Caco-2 (cell line): ENCODE data around the gene OR5AP2. TPM values are rescaled to one million over a fixed set of nuclear protein-coding genes. Genes with fewer than 3 reads are reported as not detected.

Source experiments
- BruUV-seq: library from RNA; stranded (reverse); fragments of 400-500 nt; replicated peaks from 2 replicates; lab custom pipeline; 2021; lab: Mats Ljungman, UMichigan
- CTCF ChIA-PET: fragments of 300-600 bp; sonication (Branson Sonifier 250); formaldehyde crosslinking; loops from one replicate; lab custom pipeline; 2022; ENCODE audit warnings: antibody characterized with exemption; lab: Charles Lee
- POLR2A ChIA-PET: fragments of 300-600 bp; sonication (Branson Sonifier 250); formaldehyde crosslinking; loops from one replicate; lab custom pipeline; 2022; ENCODE audit warnings: antibody characterized with exemption; lab: Charles Lee
- DNase-seq, 2 experiments: peaks; one replicate each; pipeline versions ENCODE4 v3.0.0 to v3.0.0-alpha.2; 2020 to 2022
- H3K27me3 ChIP-seq: replicated peaks from 2 replicates; pipeline ENCODE4 v1.6.0; 2011; ENCODE audit warnings: low read length; ENCODE audit not compliant: control insufficient read depth, insufficient read depth
- H3K36me3 ChIP-seq: 2 replicates; pipeline ENCODE4 v1.5.1; 2011; ENCODE audit warnings: low read length; ENCODE audit not compliant: control insufficient read depth, insufficient read depth
- H3K4me1 ChIP-seq: fragments of 250-450 bp; sonication (Bioruptor Pico); 2 replicates; pipeline ENCODE4 v1.5.1; 2020; ENCODE audit warnings: mild to moderate bottlenecking
- H3K4me3 ChIP-seq: 2 replicates; pipeline ENCODE4 v1.5.1; 2011; ENCODE audit warnings: low read depth, mild to moderate bottlenecking, control low read depth, low read length
- H3K9me3 ChIP-seq: fragments of 250-450 bp; sonication (Bioruptor Pico); 2 replicates; pipeline ENCODE4 v1.5.1; 2020; ENCODE audit warnings: mild to moderate bottlenecking, moderate library complexity
- H3K27ac Mint-ChIP-seq: one replicate; pipeline ENCODE4 v1.8.0; 2022; ENCODE audit warnings: mixed read lengths; ENCODE audit not compliant: unreplicated experiment
- H3K27me3 Mint-ChIP-seq: one replicate; pipeline ENCODE4 v1.8.0; 2022; ENCODE audit warnings: mixed read lengths; ENCODE audit not compliant: insufficient read depth, unreplicated experiment
- H3K36me3 Mint-ChIP-seq: one replicate; pipeline ENCODE4 v1.8.0; 2022; ENCODE audit warnings: mild to moderate bottlenecking, mixed read lengths; ENCODE audit not compliant: insufficient read depth, unreplicated experiment
- H3K4me1 Mint-ChIP-seq: one replicate; pipeline ENCODE4 v1.8.0; 2022; ENCODE audit warnings: low read depth, mixed read lengths; ENCODE audit not compliant: unreplicated experiment
- H3K4me3 Mint-ChIP-seq: one replicate; pipeline ENCODE4 v1.8.0; 2022; ENCODE audit warnings: mild to moderate bottlenecking, moderate library complexity, mixed read lengths; ENCODE audit not compliant: unreplicated experiment
- H3K9me3 Mint-ChIP-seq: one replicate; pipeline ENCODE4 v1.8.0; 2022; ENCODE audit warnings: mixed read lengths; ENCODE audit not compliant: unreplicated experiment
- intact Hi-C: fragments of 100-400 bp; cut with micrococcal nuclease; formaldehyde crosslinking; loops from one replicate; pipeline ENCODE4 v1.10.0; 2022; ENCODE audit not compliant: unreplicated experiment
- total RNA-seq: library from RNA; stranded (reverse); gene quantifications from 2 replicates; pipeline ENCODE4 v1.2.3, GENCODE V29; 2022
- TF ChIP-seq, protein P1 (sequence below), 2 experiments: fragments of 200-600 bp in 1 of 2; IDR thresholded peaks; 1 replicate in 1 of 2; 2 replicates in 1 of 2; pipeline versions ENCODE4 v1.5.1 to v1.8.0; 2011 to 2022; ENCODE audit warnings: antibody characterized with exemption in 1 of 2, control low read depth in 1 of 2, inconsistent platforms in 1 of 2, low read depth in 1 of 2, low read length in 1 of 2, mild to moderate bottlenecking in 1 of 2, moderate library complexity in 1 of 2; ENCODE audit not compliant: insufficient read depth in 1 of 2, severe bottlenecking in 1 of 2, unreplicated experiment in 1 of 2

OR5AP2 gene
- total RNA-seq, 1 experiment from 2014 or later, result not detected

GRCh38 chr11:56637500-56637899, 4.7 kb downstream of the OR5AP2 start:
- H3K4me3 Mint-ChIP-seq, result no peak overlapping the region
- no peaks in the 10 kb centered on the region for H3K36me3 ChIP-seq
- TF ChIP-seq, protein P1, sequence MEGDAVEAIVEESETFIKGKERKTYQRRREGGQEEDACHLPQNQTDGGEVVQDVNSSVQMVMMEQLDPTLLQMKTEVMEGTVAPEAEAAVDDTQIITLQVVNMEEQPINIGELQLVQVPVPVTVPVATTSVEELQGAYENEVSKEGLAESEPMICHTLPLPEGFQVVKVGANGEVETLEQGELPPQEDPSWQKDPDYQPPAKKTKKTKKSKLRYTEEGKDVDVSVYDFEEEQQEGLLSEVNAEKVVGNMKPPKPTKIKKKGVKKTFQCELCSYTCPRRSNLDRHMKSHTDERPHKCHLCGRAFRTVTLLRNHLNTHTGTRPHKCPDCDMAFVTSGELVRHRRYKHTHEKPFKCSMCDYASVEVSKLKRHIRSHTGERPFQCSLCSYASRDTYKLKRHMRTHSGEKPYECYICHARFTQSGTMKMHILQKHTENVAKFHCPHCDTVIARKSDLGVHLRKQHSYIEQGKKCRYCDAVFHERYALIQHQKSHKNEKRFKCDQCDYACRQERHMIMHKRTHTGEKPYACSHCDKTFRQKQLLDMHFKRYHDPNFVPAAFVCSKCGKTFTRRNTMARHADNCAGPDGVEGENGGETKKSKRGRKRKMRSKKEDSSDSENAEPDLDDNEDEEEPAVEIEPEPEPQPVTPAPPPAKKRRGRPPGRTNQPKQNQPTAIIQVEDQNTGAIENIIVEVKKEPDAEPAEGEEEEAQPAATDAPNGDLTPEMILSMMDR (IDR thresholded peaks at IDR 0.05; ENCODE audit: insufficient read depth in 1 of 2, low read depth in 1 of 2, low read length in 1 of 2, severe bottlenecking in 1 of 2, unreplicated experiment in 1 of 2), result no peak
- H3K27me3 ChIP-seq, result no peaks in the 10 kb centered on the region
- no peaks in the 10 kb centered on the region for H3K9me3 Mint-ChIP-seq
- H3K27me3 Mint-ChIP-seq, result peaks cover 6% of the 10 kb centered on the region
- H3K9me3 ChIP-seq, result no peaks in the 10 kb centered on the region
- H3K4me3 ChIP-seq, result no peak overlapping the region
- POLR2A ChIA-PET, result no interaction called here
- intact Hi-C loops, result loop anchor here (5.0 kb wide), 1 partner anchor 65 kb away; no protein-coding TSS in a partner anchor
- no peak overlapping the region for H3K27ac Mint-ChIP-seq
- no peaks in the 10 kb centered on the region for H3K4me1 Mint-ChIP-seq
- no TSS peak for BruUV-seq
- H3K36me3 Mint-ChIP-seq, result no peaks in the 10 kb centered on the region
- no peaks in the 10 kb centered on the region for H3K4me1 ChIP-seq
- DNase-seq, result no peak
- CTCF ChIA-PET, result no interaction called here

GRCh38 chr11:56636861-56637260, 5.4 kb downstream of the OR5AP2 start:
- no TSS peak for BruUV-seq
- Mint-ChIP-seq H3K4me1 (no peaks in the 10 kb centered on the region), H3K36me3 (no peaks in the 10 kb centered on the region), H3K27me3 (peaks cover 6% of the 10 kb centered on the region), H3K27ac (no peak overlapping the region), H3K4me3 (no peak overlapping the region), H3K9me3 (no peaks in the 10 kb centered on the region)
- CTCF ChIA-PET, result no interaction called here
- POLR2A ChIA-PET, result no interaction called here
- intact Hi-C loops, result loop anchor here (5.0 kb wide), 1 partner anchor 65 kb away; no protein-coding TSS in a partner anchor
- H3K4me3 ChIP-seq, result no peak overlapping the region
- no peaks in the 10 kb centered on the region for H3K4me1 ChIP-seq
- H3K27me3 ChIP-seq, result no peaks in the 10 kb centered on the region
- DNase-seq, result no peak
- TF ChIP-seq, protein P1 (IDR thresholded peaks at IDR 0.05; ENCODE audit: insufficient read depth in 1 of 2, low read depth in 1 of 2, low read length in 1 of 2, severe bottlenecking in 1 of 2, unreplicated experiment in 1 of 2), result no peak
- no peaks in the 10 kb centered on the region for H3K36me3 ChIP-seq
- no peaks in the 10 kb centered on the region for H3K9me3 ChIP-seq

GRCh38 chr11:56632329-56632728, 9.9 kb downstream of the OR5AP2 start:
- ChIA-PET CTCF (no interaction called here), POLR2A (no interaction called here)
- H3K27me3 ChIP-seq, result no peaks in the 10 kb centered on the region

More at GRCh38 chr11:56632329-56632728, 9.9 kb downstream of the OR5AP2 start:
- Mint-ChIP-seq H3K36me3 (no peaks in the 10 kb centered on the region), H3K4me3 (no peak overlapping the region), H3K9me3 (no peaks in the 10 kb centered on the region), H3K27me3 (peaks cover 9% of the 10 kb centered on the region), H3K27ac (no peak overlapping the region), H3K4me1 (no peaks in the 10 kb centered on the region)
- Histone ChIP-seq H3K36me3 (no peaks in the 10 kb centered on the region), H3K4me1 (no peaks in the 10 kb centered on the region), H3K4me3 (no peak overlapping the region), H3K9me3 (no peaks in the 10 kb centered on the region)
- intact Hi-C loops, result no loop called here
- no peak for DNase-seq
- BruUV-seq, result no TSS peak
- TF ChIP-seq, protein P1 (IDR thresholded peaks at IDR 0.05; ENCODE audit: insufficient read depth in 1 of 2, low read depth in 1 of 2, low read length in 1 of 2, severe bottlenecking in 1 of 2, unreplicated experiment in 1 of 2), result no peak
